Fibroblast of villous mesenchyme (primary cell): ENCODE data around the gene ZNF282. TPM values are rescaled to one million over a fixed set of nuclear protein-coding genes. Genes with fewer than 3 reads are reported as not detected.

Source experiments
- DNase-seq: peaks from one replicate; pipeline ENCODE4 v3.0.0-alpha.2; 2010; ENCODE audit warnings: low read depth
- H3K4me3 ChIP-seq: 2 replicates; pipeline ENCODE4 v1.5.1; 2011; ENCODE audit warnings: low read depth, mild to moderate bottlenecking, low read length
- CTCF ChIP-seq: IDR thresholded peaks from 2 replicates; pipeline ENCODE4 v1.5.1; 2012; ENCODE audit warnings: low read depth, mild to moderate bottlenecking, low read length; ENCODE audit not compliant: insufficient read depth
- total RNA-seq: library from RNA; depleted of rRNA; stranded (reverse); fragments of >200 nt; gene quantifications from 2 replicates; pipeline ENCODE4 v1.2.3, GENCODE V29; 2012

Gene ZNF282
- total RNA-seq, 1 donor = 21.6 TPM

DNA sequence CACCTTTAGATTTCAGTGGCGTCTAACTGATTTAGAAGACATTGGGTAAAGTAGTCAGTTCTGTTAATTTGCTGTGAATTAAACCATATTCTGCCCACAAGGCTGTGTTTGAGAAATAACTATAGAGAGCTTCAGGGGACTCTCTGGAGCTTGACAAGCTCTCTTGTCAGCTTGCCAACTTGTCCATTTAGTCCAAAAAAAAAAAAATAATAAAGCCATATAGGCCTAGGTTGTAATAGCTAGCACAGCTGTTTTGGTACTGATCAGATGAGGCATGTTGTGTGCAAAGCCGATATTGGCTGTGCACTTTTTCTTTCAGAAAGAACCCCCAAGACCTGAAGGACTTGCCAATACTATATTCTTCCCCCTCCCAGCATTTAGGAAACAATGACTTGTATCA is 20.2 kb upstream of the ZNF282 start:
- no peak for TF ChIP-seq CTCF
- no peak for DNase-seq
- no peak overlapping the region for H3K4me3 ChIP-seq

DNA sequence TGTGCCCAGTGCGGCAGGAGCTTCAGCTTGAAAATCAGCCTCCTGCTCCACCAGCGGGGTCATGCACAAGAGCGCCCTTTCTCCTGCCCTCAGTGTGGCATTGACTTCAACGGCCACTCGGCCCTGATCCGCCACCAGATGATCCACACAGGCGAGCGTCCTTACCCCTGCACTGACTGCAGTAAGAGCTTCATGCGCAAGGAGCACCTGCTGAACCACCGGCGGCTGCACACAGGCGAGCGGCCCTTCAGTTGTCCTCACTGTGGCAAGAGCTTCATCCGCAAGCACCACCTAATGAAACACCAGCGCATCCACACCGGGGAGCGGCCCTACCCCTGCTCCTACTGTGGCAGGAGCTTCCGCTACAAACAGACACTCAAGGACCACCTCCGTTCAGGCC is 16.1 kb upstream of the ZNF282 start:
- TF ChIP-seq CTCF = no peak
- H3K4me3 ChIP-seq = no peak overlapping the region
- no peak for DNase-seq

DNA sequence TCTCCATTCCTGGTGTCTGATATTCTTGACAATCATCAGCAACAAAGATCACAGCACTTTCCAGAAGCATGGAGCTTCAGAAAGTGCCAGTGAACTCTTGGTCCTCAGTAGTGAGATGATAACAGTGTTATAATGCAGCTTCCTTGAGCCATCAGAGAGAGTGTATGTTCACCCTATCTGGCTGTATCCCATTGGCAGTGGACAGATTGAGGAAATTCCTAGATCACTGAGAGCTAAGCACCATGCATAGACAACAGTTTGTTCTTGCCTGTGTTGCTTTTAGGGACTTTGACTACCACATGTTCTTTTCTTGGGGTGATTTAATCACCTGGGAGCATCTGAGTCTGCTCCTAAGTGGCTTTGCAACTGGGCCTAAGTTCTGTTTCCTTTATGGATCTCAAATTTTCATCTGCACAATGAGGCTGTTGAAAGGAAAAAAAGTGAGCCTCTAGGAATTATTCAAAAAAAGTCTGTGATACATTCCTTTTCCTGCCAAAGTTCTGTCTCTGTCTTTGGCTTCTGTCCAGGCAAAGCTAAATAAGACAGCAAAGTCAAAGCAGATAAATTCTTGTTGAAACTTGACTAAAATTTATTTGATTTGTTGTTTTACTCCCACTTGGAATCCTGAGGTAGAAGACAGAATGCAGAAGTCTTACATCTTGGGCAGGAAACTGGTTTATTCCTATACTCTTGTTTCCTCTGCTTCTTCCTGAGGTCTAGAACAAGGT is 14.5 kb upstream of the ZNF282 start:
- no peak for TF ChIP-seq CTCF
- no peak overlapping the region for H3K4me3 ChIP-seq
- DNase-seq = no peak

GRCh38 chr7:149181450-149181790 is 13.9 kb upstream of the ZNF282 start:
- no peak overlapping the region for H3K4me3 ChIP-seq
- no peak for TF ChIP-seq CTCF
- no peak for DNase-seq

GRCh38 chr7:149184274-149184673 is 11.1 kb upstream of the ZNF282 start:
- DNase-seq = no peak
- TF ChIP-seq CTCF = no peak

GRCh38 chr7:149188213-149188612 is 7.1 kb upstream of the ZNF282 start:
- H3K4me3 ChIP-seq = no peak overlapping the region

More at GRCh38 chr7:149184274-149184673, 11.1 kb upstream of the ZNF282 start:
- no peak overlapping the region for H3K4me3 ChIP-seq

More at GRCh38 chr7:149188213-149188612, 7.1 kb upstream of the ZNF282 start:
- TF ChIP-seq CTCF = no peak
- DNase-seq = no peak
